HG03565 (cell line): ENCODE results near the gene MCRIP2.
"Not testable (repeated sequence)": the region's sequence is repeated elsewhere in the genome, so short reads cannot be mapped to it uniquely, and the experiment has no call there.

Experiments used
- ATAC-seq: cut with Tn5 transposase; IDR thresholded peaks from one replicate; pipeline ENCODE4 v1.9.1; 2021; ENCODE audit warnings: mild to moderate bottlenecking, moderate library complexity; ENCODE audit not compliant: unreplicated experiment

The MCRIP2 gene

GRCh38 chr16:679814-680624, 38.4 kb downstream of the MCRIP2 start, which contains the start of gene STUB1:
Gene STUB1 (plus strand): TSS chr16:680410. CDS start chr16:680526, 116 bp downstream.
- peak; percentile 21 for ATAC-seq

- ATAC-seq, result no peak
Measured at GRCh38 chr16:680625-680945, 39.0 kb downstream of the MCRIP2 start.

- no peak for ATAC-seq
Measured at GRCh38 chr16:680967-681745, 39.5 kb downstream of the MCRIP2 start.

GRCh38 chr16:681746-682427, 40.3 kb downstream of the MCRIP2 start:
- ATAC-seq, result no peak

- no peak for ATAC-seq
Measured at GRCh38 chr16:682493-683395, 41.1 kb downstream of the MCRIP2 start.

- ATAC-seq, result no peak
Measured at GRCh38 chr16:683396-684070, 41.9 kb downstream of the MCRIP2 start.

GRCh38 chr16:684071-684794, 42.6 kb downstream of the MCRIP2 start, which contains the start of gene JMJD8:
Gene JMJD8 (minus strand): TSS chr16:684334. CDS start chr16:684319, 15 bp downstream.
- peak; percentile 61 for ATAC-seq

GRCh38 chr16:684961-685696, 43.5 kb downstream of the MCRIP2 start:
- ATAC-seq, result no peak

- ATAC-seq, result no peak
Measured at GRCh38 chr16:685967-686366, 44.3 kb downstream of the MCRIP2 start.

- ATAC-seq, result no peak
Measured at GRCh38 chr16:686459-687260, 45.0 kb downstream of the MCRIP2 start.

GRCh38 chr16:687499-687898, 45.9 kb downstream of the MCRIP2 start:
- no peak for ATAC-seq

- ATAC-seq, result no peak
Measured at GRCh38 chr16:689175-689897, 47.7 kb downstream of the MCRIP2 start.

- not testable (repeated sequence) for ATAC-seq
Measured at GRCh38 chr16:691242-691641, 49.6 kb downstream of the MCRIP2 start.

GRCh38 chr16:692356-693108, 50.9 kb downstream of the MCRIP2 start:
- no peak for ATAC-seq

- no peak for ATAC-seq
Measured at GRCh38 chr16:693364-693763, 51.7 kb downstream of the MCRIP2 start.

- no peak for ATAC-seq
Measured at GRCh38 chr16:693766-694165, 52.1 kb downstream of the MCRIP2 start.
